Measurements from ENCODE around the gene ARHGAP15.

ARHGAP15 gene

GRCh38 chr2:143802871-143803650, 673.8 kb downstream of the ARHGAP15 start:
- DNase-seq, result no peak

- DNase-seq, result no peak
Measured at GRCh38 chr2:143803936-143804335, 674.7 kb downstream of the ARHGAP15 start.

GRCh38 chr2:143805666-143806065, 676.4 kb downstream of the ARHGAP15 start:
- no peak for DNase-seq

- no peak for DNase-seq
Measured at GRCh38 chr2:143807192-143807591, 678.0 kb downstream of the ARHGAP15 start.

GRCh38 chr2:143807671-143808070, 678.5 kb downstream of the ARHGAP15 start:
- no peak for DNase-seq

- DNase-seq, result no peak
Measured at GRCh38 chr2:143808166-143808565, 678.9 kb downstream of the ARHGAP15 start.

GRCh38 chr2:143815082-143815481, 685.9 kb downstream of the ARHGAP15 start:
- DNase-seq, result no peak

GRCh38 chr2:143816916-143817315, 687.7 kb downstream of the ARHGAP15 start:
- no peak for DNase-seq

Measured in NCI-H226 (cell line).